Measurements from ENCODE around the gene SORL1.

Gene SORL1

DNA sequence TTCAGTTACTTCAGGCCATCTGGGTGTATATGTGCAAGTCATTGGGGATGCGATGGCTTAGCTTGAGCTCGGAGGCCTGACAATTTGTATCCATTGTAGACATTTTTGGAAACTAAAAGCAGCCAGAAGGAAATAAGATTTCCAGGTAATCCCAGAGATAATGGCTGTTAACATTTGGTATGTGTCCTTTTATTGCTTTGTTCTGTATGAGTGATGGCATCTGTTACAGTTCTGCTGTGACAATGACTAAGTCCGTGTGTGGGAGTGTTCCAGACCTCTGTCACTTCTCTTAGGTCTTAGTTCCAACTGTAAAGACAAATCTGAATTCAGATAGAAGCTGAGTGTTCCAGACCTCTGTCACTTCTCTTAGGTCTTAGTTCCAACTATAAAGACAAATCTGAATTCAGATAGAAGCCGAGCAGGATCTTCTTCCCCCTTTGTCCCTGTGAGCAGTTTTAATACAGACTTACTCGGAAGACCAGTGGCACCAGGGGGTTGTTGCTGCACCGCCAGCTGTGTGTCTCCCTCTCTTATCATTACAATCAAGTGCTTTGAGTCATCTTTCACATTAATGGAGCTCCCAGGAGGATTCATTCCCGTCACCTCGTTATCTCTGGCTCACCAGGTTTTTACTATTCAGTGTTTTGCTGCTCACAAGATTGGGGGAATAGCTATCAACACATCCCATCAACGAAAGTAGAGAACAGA lies 191.5 kb downstream of the SORL1 start:
- TF ChIP-seq, protein P1, sequence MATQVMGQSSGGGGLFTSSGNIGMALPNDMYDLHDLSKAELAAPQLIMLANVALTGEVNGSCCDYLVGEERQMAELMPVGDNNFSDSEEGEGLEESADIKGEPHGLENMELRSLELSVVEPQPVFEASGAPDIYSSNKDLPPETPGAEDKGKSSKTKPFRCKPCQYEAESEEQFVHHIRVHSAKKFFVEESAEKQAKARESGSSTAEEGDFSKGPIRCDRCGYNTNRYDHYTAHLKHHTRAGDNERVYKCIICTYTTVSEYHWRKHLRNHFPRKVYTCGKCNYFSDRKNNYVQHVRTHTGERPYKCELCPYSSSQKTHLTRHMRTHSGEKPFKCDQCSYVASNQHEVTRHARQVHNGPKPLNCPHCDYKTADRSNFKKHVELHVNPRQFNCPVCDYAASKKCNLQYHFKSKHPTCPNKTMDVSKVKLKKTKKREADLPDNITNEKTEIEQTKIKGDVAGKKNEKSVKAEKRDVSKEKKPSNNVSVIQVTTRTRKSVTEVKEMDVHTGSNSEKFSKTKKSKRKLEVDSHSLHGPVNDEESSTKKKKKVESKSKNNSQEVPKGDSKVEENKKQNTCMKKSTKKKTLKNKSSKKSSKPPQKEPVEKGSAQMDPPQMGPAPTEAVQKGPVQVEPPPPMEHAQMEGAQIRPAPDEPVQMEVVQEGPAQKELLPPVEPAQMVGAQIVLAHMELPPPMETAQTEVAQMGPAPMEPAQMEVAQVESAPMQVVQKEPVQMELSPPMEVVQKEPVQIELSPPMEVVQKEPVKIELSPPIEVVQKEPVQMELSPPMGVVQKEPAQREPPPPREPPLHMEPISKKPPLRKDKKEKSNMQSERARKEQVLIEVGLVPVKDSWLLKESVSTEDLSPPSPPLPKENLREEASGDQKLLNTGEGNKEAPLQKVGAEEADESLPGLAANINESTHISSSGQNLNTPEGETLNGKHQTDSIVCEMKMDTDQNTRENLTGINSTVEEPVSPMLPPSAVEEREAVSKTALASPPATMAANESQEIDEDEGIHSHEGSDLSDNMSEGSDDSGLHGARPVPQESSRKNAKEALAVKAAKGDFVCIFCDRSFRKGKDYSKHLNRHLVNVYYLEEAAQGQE (IDR thresholded peaks at IDR 0.05; ENCODE audit: low read depth): no peak
- TF ChIP-seq, protein P2, sequence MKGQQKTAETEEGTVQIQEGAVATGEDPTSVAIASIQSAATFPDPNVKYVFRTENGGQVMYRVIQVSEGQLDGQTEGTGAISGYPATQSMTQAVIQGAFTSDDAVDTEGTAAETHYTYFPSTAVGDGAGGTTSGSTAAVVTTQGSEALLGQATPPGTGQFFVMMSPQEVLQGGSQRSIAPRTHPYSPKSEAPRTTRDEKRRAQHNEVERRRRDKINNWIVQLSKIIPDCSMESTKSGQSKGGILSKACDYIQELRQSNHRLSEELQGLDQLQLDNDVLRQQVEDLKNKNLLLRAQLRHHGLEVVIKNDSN (IDR thresholded peaks at IDR 0.05): no peak
- TF ChIP-seq CEBPB (IDR thresholded peaks at IDR 0.05): no peak
- no peak for TF ChIP-seq RAD21 (IDR thresholded peaks at IDR 0.05; ENCODE audit: low read depth)
- no peak for TF ChIP-seq EGR1 (IDR thresholded peaks at IDR 0.05)
- no peak for TF ChIP-seq TAF1 (IDR thresholded peaks at IDR 0.05; ENCODE audit: low read depth)
- no peak for TF ChIP-seq TCF12 (IDR thresholded peaks at IDR 0.05; ENCODE audit: low read depth)
- no peak for TF ChIP-seq CREB1 (IDR thresholded peaks at IDR 0.05; ENCODE audit: low read depth)
- TF ChIP-seq EP300 (IDR thresholded peaks at IDR 0.05; ENCODE audit: borderline replicate concordance): no peak
- TF ChIP-seq NFIC (IDR thresholded peaks at IDR 0.05): no peak
- no peak for TF ChIP-seq ZBTB7A (IDR thresholded peaks at IDR 0.05; ENCODE audit: low read depth)
- TF ChIP-seq FOXM1 (IDR thresholded peaks at IDR 0.05; ENCODE audit: borderline replicate concordance, low read depth): no peak

DNA sequence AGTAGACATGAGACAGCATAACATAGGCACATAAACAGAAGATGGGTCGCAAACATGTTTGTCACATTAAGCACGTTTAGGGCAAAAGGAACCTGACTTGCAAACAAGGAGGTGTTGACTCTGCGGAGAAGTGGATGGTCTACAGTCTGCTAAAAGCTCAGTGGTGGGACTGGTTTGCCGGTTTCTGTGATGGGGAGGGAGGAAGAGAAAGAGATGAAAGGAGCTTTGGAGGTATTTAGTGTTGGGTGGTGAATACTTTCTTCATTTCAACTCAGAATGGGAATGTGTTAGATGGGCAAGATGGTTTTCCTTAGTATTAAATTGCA lies 192.0 kb downstream of the SORL1 start:
- TF ChIP-seq, protein P1 (IDR thresholded peaks at IDR 0.05; ENCODE audit: low read depth): no peak
- TF ChIP-seq, protein P2 (IDR thresholded peaks at IDR 0.05): no peak
- TF ChIP-seq EGR1 (IDR thresholded peaks at IDR 0.05) (no peak), CEBPB (IDR thresholded peaks at IDR 0.05) (no peak), ZBTB7A (IDR thresholded peaks at IDR 0.05; ENCODE audit: low read depth) (no peak), TCF12 (IDR thresholded peaks at IDR 0.05; ENCODE audit: low read depth) (no peak)

DNA sequence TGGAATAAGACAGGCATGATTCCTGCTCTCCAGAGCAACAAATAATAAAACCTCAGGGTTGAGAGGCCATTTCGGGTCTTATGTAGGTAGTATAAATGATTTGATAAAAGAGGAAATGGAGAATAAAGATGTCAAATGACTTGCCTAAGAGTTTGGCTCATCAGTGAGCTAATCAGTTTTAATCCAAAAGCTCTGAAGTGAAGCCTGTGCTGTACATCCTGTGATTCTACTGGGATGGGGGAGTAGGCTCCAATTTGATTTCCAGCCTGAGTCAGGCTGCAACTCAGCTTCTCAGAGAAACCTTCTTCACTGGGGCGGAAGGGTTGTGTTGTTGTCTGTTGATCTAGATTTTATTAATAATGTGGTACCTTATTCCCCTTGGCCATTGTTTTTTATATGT lies 192.9 kb downstream of the SORL1 start:
- TF ChIP-seq FOXM1 (IDR thresholded peaks at IDR 0.05; ENCODE audit: borderline replicate concordance, low read depth) (no peak), YY1 (IDR thresholded peaks at IDR 0.05; ENCODE audit: low read depth) (no peak), ZBTB7A (IDR thresholded peaks at IDR 0.05; ENCODE audit: low read depth) (no peak), CEBPB (IDR thresholded peaks at IDR 0.05) (no peak), MAX (IDR thresholded peaks at IDR 0.05) (no peak), TAF1 (IDR thresholded peaks at IDR 0.05; ENCODE audit: low read depth) (no peak), CREB1 (IDR thresholded peaks at IDR 0.05; ENCODE audit: low read depth) (no peak), RAD21 (IDR thresholded peaks at IDR 0.05; ENCODE audit: low read depth) (no peak), EGR1 (IDR thresholded peaks at IDR 0.05) (no peak), TCF12 (IDR thresholded peaks at IDR 0.05; ENCODE audit: low read depth) (no peak), EP300 (IDR thresholded peaks at IDR 0.05; ENCODE audit: borderline replicate concordance) (no peak), NFIC (IDR thresholded peaks at IDR 0.05) (no peak), TEAD4 (IDR thresholded peaks at IDR 0.05) (no peak)
- TF ChIP-seq, protein P2 (IDR thresholded peaks at IDR 0.05): no peak
- TF ChIP-seq, protein P1 (IDR thresholded peaks at IDR 0.05; ENCODE audit: low read depth): no peak

DNA sequence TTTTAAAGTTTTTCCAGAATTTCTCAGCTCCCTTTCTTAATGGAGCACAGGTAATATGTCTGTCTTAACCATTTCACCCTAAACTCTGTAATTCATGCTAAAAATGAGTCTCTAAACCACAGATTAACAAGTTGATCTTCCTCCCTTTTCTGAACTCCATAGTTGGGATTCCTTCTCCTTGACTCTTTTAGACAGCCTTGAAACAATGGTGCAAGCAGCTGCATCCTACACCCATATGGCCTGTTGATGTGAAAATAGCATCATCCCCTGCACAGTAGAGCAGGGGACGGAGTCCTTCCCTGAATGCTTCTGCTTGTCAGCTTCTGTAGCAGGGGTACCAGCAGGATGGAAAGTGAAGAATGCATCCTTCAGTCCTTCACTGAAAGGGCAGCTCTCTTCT lies 193.5 kb downstream of the SORL1 start:
- no peak for TF ChIP-seq TEAD4 (IDR thresholded peaks at IDR 0.05)
- TF ChIP-seq CREB1 (IDR thresholded peaks at IDR 0.05; ENCODE audit: low read depth): no peak
- no peak for TF ChIP-seq CEBPB (IDR thresholded peaks at IDR 0.05)
- TF ChIP-seq, protein P2 (IDR thresholded peaks at IDR 0.05): no peak
